ENCODE data around the gene HP.

Gene HP

DNA sequence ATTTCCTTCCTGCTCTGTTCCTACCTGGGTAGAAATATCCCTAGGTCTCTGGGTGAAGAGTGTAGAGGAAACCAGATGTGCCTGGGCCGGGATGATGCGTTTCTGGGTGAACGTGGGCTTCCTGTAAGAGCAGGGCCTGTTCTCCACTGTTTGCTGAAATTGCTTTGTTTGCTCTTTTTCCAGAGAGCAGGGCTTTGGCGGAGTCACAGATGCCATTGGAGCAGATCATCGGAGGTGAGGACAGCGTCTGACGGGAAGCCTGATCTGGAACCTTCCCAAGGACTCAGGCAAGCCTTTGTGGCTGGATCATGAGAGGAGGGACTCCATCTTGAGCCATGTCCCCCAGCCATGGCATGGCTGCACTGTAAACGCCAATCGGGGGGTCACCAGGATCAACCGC lies 30.3 kb upstream of the HP start:
- no peak for TF ChIP-seq CTCF (IDR thresholded peaks at IDR 0.05; ENCODE audit: insufficient read depth, low read length, poor library complexity, severe bottlenecking)
- Histone ChIP-seq H3K36me3 (ENCODE audit: control insufficient read depth, insufficient read depth, low read length) (peaks cover 17% of the 10 kb centered on the region), H3K27me3 (replicated peaks; ENCODE audit: control insufficient read depth, insufficient read depth, low read length) (no peaks in the 10 kb centered on the region), H3K4me3 (replicated peaks; ENCODE audit: low read depth, low read length) (no peak overlapping the region)
- DNase-seq (ENCODE audit: extremely low read depth, insufficient read length), result no peak

GRCh38 chr16:72024862-72025382 lies 29.4 kb upstream of the HP start:
- Histone ChIP-seq H3K36me3 (ENCODE audit: control insufficient read depth, insufficient read depth, low read length) (peaks cover 17% of the 10 kb centered on the region), H3K4me3 (replicated peaks; ENCODE audit: low read depth, low read length) (no peak overlapping the region), H3K27me3 (replicated peaks; ENCODE audit: control insufficient read depth, insufficient read depth, low read length) (no peaks in the 10 kb centered on the region)
- no peak for TF ChIP-seq CTCF (IDR thresholded peaks at IDR 0.05; ENCODE audit: insufficient read depth, low read length, poor library complexity, severe bottlenecking)
- no peak for DNase-seq (ENCODE audit: extremely low read depth, insufficient read length)

DNA sequence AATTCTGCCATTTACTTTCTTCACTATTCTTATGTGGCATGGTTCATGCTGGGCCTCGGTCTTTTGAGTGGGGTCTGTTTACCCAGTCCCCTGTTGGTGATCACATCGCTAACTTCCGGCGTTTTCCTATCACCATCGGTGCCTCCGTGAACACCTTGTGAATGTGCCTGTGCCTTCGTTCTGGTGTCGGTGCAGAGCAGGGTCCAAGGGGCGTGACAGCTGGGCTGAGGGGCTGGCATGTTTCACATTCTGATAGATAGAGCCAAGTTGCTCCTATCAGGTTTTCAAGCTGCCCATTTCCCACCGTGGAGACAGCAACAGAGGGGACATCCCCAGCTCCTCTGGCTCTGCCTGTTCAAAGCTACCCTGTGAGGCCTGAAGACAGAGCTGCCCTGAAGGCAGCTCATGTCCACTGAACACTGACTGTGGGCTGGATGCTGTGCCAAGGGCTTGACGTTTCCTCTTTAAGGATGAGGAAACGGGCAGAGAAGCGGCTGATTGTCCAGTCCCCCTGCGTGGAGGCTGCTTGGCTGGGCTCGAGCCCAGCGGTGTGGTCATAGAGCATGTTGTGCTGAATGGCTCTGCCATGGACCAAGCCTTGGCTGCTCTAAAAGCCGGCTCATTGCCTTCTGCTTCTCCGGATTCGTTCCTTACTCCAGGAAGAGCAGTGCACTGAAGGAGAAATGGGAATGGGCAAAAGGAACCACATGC lies 28.7 kb upstream of the HP start:
- DNase-seq (ENCODE audit: extremely low read depth, insufficient read length), result no peak
- H3K36me3 ChIP-seq (ENCODE audit: control insufficient read depth, insufficient read depth, low read length), result peaks cover 17% of the 10 kb centered on the region

DNA sequence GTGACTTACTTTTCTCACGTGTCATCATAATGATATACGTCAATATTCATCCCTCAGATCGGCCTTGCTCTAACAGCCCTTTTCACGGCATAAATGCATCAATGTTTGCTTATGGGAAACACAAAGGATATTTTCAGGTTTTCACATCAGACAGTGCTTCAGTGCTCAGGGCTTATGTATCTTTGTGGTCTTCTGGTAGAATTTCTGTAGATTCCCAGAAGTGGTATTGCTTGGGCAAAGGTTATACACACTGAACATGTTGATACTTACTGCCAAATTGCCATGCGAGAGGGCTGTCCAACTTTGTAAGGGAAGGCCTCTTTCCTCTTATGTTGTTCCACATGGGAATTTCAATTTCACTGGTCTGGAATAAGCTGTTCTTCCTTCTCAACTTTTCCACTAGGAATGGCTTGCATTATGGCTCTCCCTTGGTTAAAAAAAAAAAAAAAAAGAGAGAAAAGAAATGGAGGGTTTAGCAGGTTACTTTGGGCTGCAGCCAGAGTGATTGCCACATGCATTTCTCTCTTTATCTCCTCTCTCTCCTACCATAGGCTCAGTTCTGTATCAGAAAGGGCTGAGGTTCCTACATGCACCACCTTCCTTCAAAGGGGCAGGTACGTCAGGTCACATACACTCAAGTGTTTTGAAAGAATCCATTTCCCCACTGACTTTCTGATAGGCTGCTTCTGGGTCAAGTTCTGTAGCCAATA lies 26.5 kb upstream of the HP start:
- Histone ChIP-seq H3K4me3 (replicated peaks; ENCODE audit: low read depth, low read length) (no peak overlapping the region), H3K27me3 (replicated peaks; ENCODE audit: control insufficient read depth, insufficient read depth, low read length) (no peaks in the 10 kb centered on the region), H3K36me3 (ENCODE audit: control insufficient read depth, insufficient read depth, low read length) (peaks cover 12% of the 10 kb centered on the region)
- DNase-seq (ENCODE audit: extremely low read depth, insufficient read length), result no peak
- no peak for TF ChIP-seq CTCF (IDR thresholded peaks at IDR 0.05; ENCODE audit: insufficient read depth, low read length, poor library complexity, severe bottlenecking)

More for the DNA sequence above, 28.7 kb upstream of the HP start:
- Histone ChIP-seq H3K27me3 (replicated peaks; ENCODE audit: control insufficient read depth, insufficient read depth, low read length) (no peaks in the 10 kb centered on the region), H3K4me3 (replicated peaks; ENCODE audit: low read depth, low read length) (no peak overlapping the region)
- no peak for TF ChIP-seq CTCF (IDR thresholded peaks at IDR 0.05; ENCODE audit: insufficient read depth, low read length, poor library complexity, severe bottlenecking)

GRCh38 chr16:72029567-72030271 lies 24.6 kb upstream of the HP start:
- no peak for TF ChIP-seq CTCF (IDR thresholded peaks at IDR 0.05; ENCODE audit: insufficient read depth, low read length, poor library complexity, severe bottlenecking)
- Histone ChIP-seq H3K4me3 (replicated peaks; ENCODE audit: low read depth, low read length) (no peak overlapping the region), H3K36me3 (ENCODE audit: control insufficient read depth, insufficient read depth, low read length) (peaks cover 6% of the 10 kb centered on the region), H3K27me3 (replicated peaks; ENCODE audit: control insufficient read depth, insufficient read depth, low read length) (no peaks in the 10 kb centered on the region)
- no peak for DNase-seq (ENCODE audit: extremely low read depth, insufficient read length)

Measured in GM06990 (cell line).